Measurements from ENCODE around the gene PCDHB14.

- TF ChIP-seq, protein P1, sequence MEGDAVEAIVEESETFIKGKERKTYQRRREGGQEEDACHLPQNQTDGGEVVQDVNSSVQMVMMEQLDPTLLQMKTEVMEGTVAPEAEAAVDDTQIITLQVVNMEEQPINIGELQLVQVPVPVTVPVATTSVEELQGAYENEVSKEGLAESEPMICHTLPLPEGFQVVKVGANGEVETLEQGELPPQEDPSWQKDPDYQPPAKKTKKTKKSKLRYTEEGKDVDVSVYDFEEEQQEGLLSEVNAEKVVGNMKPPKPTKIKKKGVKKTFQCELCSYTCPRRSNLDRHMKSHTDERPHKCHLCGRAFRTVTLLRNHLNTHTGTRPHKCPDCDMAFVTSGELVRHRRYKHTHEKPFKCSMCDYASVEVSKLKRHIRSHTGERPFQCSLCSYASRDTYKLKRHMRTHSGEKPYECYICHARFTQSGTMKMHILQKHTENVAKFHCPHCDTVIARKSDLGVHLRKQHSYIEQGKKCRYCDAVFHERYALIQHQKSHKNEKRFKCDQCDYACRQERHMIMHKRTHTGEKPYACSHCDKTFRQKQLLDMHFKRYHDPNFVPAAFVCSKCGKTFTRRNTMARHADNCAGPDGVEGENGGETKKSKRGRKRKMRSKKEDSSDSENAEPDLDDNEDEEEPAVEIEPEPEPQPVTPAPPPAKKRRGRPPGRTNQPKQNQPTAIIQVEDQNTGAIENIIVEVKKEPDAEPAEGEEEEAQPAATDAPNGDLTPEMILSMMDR (conservative IDR thresholded peaks at IDR 0.05; ENCODE audit: low read depth, low read length), result no peak
- no peak for TF ChIP-seq POLR2A (IDR thresholded peaks at IDR 0.05; ENCODE audit: low read depth, low read length)
- no peak for TF ChIP-seq MAZ (IDR thresholded peaks at IDR 0.05; ENCODE audit: borderline replicate concordance, low read depth, low read length)
- TF ChIP-seq MAFK (IDR thresholded peaks at IDR 0.05; ENCODE audit: low read depth, low read length), result no peak
- TF ChIP-seq FOS (IDR thresholded peaks at IDR 0.05; ENCODE audit: low read depth, low read length), result no peak
- no peak for TF ChIP-seq SMC3 (IDR thresholded peaks at IDR 0.05; ENCODE audit: low read depth, low read length)
- TF ChIP-seq RAD21 (IDR thresholded peaks at IDR 0.05; ENCODE audit: low read length), result no peak
- TF ChIP-seq RCOR1 (IDR thresholded peaks at IDR 0.05; ENCODE audit: insufficient replicate concordance, low read length), result no peak
- TF ChIP-seq, protein P2, sequence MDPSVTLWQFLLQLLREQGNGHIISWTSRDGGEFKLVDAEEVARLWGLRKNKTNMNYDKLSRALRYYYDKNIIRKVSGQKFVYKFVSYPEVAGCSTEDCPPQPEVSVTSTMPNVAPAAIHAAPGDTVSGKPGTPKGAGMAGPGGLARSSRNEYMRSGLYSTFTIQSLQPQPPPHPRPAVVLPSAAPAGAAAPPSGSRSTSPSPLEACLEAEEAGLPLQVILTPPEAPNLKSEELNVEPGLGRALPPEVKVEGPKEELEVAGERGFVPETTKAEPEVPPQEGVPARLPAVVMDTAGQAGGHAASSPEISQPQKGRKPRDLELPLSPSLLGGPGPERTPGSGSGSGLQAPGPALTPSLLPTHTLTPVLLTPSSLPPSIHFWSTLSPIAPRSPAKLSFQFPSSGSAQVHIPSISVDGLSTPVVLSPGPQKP (IDR thresholded peaks at IDR 0.05; ENCODE audit: borderline replicate concordance, low read depth, low read length), result no peak
- TF ChIP-seq MXI1 (IDR thresholded peaks at IDR 0.05; ENCODE audit: borderline replicate concordance, low read depth, low read length), result no peak
These were observed 47.2 kb upstream of the PCDHB14 start for GRCh38 chr5:141175933-141176332.

Measured in IMR-90 (cell line).